GM18868 (cell line): ENCODE measurements around the gene RSPRY1.
"Not testable (repeated sequence)": the region's sequence is repeated elsewhere in the genome, so short reads cannot be mapped to it uniquely, and the experiment has no call there.

Source experiments
- ATAC-seq: cut with Tn5 transposase; IDR thresholded peaks from one replicate; pipeline ENCODE4 v1.9.1; 2021; ENCODE audit warnings: mild to moderate bottlenecking, moderate library complexity; ENCODE audit not compliant: unreplicated experiment

RSPRY1 gene

GRCh38 chr16:57185446-57185944 lies 634 bp upstream of the RSPRY1 start:
- ATAC-seq: peak; percentile 23

- ATAC-seq: peak; percentile 31
Measured at GRCh38 chr16:57186872-57187854, 1.0 kb downstream of the RSPRY1 start.

GRCh38 chr16:57187902-57188710 lies 2.0 kb downstream of the RSPRY1 start:
- not testable (repeated sequence) for ATAC-seq

DNA sequence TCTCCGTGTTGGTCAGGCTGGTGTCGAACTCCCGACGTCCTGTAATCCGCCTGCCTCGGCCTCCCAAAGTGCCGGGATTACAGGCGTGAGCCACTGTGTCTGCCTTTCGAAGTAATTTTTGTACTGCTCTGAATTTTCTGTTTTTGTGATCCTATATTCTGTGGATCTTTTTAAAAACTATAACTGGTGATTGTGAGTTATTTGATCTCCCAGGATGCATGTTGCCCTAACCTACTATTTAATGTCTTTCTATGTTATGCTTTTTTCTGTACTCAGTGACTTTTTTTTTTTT lies 2.5 kb downstream of the RSPRY1 start:
- ATAC-seq: no peak

- not testable (repeated sequence) for ATAC-seq
Measured at GRCh38 chr16:57189527-57189926, 3.4 kb downstream of the RSPRY1 start.

- no peak for ATAC-seq
Measured at GRCh38 chr16:57190136-57190535, 4.0 kb downstream of the RSPRY1 start.

- ATAC-seq: no peak
Measured at GRCh38 chr16:57191056-57191571, 5.0 kb downstream of the RSPRY1 start.

GRCh38 chr16:57192146-57192545 lies 6.0 kb downstream of the RSPRY1 start:
- no peak for ATAC-seq

GRCh38 chr16:57192720-57193486 lies 6.8 kb downstream of the RSPRY1 start:
- peak; percentile 63 for ATAC-seq

- ATAC-seq: no peak
Measured at GRCh38 chr16:57194512-57194911, 8.4 kb downstream of the RSPRY1 start.

DNA sequence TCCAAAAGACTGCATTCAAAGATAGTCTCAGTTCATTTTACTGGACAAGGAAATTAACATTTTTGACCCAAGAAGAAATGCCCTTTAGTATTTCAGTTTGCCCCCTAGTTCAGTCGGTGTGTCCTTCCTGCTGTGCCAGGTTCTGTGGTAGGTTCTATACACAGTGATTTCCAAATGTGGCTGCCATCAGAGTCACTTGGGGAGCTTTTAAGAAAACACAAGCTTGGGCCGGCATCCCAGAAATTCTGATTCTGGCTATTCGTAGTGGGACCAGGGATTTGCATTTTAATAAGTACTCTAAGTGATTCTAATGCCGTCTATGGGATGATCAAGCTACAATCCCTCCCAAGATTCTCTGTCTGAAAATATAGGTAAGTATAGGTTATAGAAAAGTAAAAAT lies 10.2 kb downstream of the RSPRY1 start:
- ATAC-seq: no peak

GRCh38 chr16:57196753-57197152 lies 10.6 kb downstream of the RSPRY1 start:
- no peak for ATAC-seq

DNA sequence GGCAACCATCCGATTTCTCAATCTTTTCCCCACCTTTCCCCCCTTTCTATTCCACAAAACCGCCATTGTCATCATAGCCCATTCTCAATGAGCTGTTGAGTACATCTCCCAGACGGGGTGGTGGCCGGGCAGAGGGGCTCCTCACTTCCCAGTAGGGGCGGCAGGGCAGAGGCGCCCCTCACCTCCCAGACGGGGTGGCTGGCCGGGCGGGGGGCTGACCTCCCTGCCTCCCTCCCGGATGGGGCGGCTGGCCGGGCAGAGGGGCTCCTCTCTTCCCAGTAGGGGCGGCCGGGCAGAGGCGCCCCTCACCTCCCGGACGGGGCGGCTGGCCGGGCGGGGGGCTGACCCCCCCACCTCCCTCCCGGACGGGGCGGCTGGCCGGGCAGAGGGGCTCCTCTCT lies 14.2 kb downstream of the RSPRY1 start:
- ATAC-seq: not testable (repeated sequence)

- not testable (repeated sequence) for ATAC-seq
Measured at GRCh38 chr16:57200926-57201325, 14.8 kb downstream of the RSPRY1 start.

GRCh38 chr16:57202095-57202886 lies 16.2 kb downstream of the RSPRY1 start:
- no peak for ATAC-seq

GRCh38 chr16:57203451-57203850 lies 17.3 kb downstream of the RSPRY1 start:
- no peak for ATAC-seq

DNA sequence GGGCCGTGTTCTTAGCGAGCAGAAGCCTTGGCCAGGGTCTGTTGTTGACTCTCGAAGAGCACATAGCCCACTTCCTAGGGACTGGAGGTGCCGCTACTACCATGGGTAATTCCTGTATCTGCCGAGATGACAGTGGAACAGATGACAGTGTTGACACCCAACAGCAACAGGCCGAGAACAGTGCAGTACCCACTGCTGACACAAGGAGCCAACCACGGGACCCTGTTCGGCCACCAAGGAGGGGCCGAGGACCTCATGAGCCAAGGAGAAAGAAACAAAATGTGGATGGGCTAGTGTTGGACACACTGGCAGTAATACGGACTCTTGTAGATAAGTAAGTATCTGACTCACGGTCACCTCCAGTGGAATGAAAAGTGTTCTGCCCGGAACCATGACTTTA lies 18.5 kb downstream of the RSPRY1 start:
- ATAC-seq: no peak

DNA sequence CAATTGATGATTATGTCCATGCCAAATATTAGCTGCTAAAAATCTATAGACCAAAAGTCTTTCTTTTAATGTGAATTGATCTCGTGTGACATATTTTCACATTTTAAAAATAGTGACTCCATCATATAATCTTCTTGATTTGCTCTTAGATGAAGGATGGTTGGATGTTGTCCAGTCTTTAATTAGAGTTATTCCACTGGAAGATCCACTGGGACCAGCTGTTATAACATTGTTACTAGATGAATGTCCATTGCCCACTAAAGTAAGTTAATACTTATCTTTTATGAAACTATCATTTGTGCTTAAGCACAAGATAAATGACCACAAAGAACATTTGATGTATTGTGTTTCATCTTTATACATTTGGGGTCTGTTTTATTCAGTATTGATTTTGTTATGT lies 22.8 kb downstream of the RSPRY1 start:
- ATAC-seq: no peak

DNA sequence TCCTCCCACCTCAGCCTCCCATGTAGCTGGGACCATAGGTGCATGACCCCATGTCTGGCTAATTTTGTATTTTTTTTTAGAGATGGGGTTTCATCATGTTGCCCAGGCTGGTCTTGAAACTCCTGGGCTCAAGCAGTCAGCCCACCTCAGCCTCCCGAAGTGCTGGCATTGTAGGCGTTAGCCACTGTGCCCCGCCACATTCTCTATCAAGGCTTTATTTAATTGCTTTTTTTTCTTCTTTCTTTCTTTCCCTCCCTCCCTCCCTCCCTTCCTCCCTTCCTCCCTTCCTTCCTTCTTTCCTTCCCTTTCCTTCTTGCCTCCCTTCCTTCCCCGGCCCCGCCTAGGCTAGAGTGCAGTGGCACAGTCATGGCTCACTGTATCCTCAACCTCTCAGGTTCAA lies 23.7 kb downstream of the RSPRY1 start:
- ATAC-seq: no peak

- ATAC-seq: no peak
Measured at GRCh38 chr16:57213462-57213861, 27.3 kb downstream of the RSPRY1 start.
